HG03558 (cell line): ENCODE measurements around the gene GKN1.

Experiments used
- ATAC-seq: cut with Tn5 transposase; IDR thresholded peaks from one replicate; pipeline ENCODE4 v1.9.1; 2021; ENCODE audit warnings: moderate number of reproducible peaks; ENCODE audit not compliant: unreplicated experiment; ENCODE audit errors: extremely low read depth

The GKN1 gene, protein sequence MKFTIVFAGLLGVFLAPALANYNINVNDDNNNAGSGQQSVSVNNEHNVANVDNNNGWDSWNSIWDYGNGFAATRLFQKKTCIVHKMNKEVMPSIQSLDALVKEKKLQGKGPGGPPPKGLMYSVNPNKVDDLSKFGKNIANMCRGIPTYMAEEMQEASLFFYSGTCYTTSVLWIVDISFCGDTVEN

DNA sequence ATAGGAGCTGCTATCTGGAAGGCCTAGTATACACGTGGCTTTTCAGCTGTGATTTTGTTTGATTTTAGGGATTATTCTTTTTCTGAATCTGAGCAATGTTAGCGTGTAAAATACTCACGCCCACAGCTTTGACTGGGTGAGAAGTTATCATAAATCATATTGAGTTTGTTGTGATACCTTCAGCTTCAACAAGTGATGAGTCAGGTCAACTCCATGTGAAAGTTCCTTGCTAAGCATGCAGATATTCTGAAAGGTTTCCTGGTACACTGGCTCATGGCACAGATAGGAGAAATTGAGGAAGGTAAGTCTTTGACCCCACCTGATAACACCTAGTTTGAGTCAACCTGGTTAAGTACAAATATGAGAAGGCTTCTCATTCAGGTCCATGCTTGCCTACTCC is at the start of gene GKN1:
Gene GKN1, plus strand, starts transcription at position 386 of the 400 bp plus-strand sequence. CDS start 42 bp downstream, outside the sequence.
- ATAC-seq: no peak

GRCh38 chr2:68925295-68925896 is 49.0 kb upstream of the GKN1 start:
- ATAC-seq: no peak

DNA sequence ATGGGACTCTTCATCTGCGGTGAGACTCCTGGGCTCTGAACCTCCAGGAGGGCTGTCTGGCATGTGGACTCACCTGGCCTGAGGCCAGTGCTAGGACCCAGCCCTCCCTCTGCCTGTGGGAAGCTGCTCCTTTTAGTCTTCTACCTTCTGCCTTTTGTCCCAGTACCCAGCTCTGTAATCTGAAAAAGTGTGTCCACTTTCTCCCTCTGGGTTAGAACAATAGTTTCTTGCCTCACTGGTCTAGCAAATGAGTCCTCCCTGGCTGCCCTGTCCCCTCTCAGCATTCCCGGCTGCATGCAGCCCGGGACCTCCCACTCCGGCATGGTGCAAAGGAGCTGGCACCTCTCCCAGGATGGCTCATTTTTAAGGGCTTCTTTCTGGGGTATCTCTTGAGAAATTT is 47.6 kb upstream of the GKN1 start:
- no peak for ATAC-seq

DNA sequence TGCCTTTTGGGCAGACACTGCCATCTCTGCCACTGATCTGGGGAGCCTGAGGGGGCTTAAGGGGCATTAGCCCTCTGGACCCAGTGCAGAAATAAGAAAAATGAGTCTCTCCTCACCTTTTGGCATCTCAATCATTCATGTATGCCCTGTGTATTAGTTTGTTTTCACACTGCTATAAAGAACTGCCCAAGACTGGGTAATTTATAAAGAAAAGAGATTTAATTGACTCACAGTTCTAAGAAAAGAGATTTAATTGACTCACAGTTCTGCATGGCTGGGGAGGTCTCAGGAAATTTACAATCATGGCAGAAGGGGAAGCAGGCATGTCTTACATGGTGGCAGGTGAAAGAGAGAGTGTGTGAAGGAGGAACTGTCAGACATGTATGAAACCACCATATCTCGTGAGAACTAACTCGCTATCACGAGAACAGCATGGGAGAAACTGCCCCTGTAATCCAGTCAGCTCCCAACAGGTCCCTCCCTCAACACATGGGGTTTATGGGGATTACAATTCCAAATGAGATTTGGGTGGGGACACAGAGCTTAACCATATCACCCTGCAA is 43.2 kb upstream of the GKN1 start:
- no peak for ATAC-seq

GRCh38 chr2:68931799-68932198 is 42.6 kb upstream of the GKN1 start:
- ATAC-seq: no peak

- no peak for ATAC-seq
Observed at GRCh38 chr2:68932402-68932801, 42.0 kb upstream of the GKN1 start.

DNA sequence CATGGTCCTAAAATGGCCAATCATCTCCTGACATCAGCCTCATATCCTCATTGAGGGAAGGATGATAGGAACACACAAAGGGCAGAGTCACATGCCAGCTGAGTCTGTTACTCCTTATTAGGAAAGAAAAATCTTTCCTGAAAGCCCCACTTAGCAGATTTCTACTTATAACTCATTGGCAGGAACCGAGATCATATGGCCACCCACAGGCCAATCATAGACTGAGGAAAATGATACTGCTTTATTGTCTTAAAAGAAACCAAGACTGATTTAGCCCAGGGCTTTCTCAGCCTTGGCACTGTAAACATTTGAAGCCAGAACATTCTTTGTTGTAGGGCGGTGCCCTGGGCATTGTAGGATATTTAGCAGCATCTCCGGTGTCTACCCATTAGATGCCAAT is 40.4 kb upstream of the GKN1 start:
- ATAC-seq: no peak

DNA sequence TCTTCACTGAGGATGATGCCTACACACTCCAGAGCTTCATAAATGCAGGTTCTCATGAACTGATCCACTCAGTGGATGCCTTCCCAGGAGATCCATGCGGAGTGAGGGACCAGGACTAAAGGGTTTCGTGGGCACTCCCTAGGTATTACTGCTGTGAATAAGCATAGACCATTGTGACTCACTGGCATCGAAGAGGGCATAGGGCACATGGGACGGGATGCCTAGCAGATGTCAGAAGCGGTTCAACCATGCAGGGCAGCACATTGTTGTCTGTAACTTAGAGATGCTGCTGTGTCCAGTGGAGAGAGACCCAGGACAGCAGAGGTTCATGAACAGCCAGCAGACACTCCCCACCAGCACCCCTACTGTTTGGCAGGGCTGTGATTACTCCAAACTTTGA is 39.0 kb upstream of the GKN1 start:
- no peak for ATAC-seq

DNA sequence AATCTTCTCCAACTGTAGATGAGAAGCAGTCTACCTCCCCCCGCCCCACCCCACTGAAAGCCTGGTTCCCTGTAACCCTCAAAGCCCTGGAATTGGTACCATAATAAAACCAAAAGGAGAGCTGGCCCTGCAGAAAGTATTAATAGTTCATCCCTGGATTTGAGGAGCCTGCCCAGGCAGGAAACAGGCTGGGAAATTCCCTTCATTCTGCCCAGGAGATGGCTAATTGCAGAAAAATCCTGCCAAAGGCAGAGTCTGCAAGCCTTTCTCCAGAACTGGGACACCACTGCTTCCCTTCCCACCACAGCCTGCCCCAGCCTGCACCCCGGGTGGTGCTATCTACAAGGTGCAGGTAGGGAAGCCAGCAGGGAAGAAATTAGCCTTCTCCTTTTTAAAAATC is 38.0 kb upstream of the GKN1 start:
- ATAC-seq: no peak

DNA sequence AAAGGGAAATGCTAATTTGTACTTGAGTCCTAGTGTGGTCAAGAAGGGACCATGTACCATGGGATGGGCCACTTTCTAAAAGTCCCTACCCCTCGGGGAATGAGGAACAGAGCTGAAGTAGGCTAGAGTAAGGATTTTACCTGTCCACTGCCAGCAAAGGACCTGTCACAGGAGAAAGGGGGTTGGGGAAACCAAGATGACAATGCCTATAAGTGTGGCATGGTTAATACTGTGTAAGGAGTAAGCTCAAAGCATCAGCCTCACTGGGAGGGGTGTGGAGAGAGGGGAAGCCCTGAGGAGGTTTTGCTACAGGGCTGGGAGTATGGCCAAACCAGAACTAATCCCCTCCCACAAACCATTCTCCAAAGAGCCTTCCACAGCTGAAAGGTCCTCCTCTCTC is 37.5 kb upstream of the GKN1 start:
- ATAC-seq: no peak

DNA sequence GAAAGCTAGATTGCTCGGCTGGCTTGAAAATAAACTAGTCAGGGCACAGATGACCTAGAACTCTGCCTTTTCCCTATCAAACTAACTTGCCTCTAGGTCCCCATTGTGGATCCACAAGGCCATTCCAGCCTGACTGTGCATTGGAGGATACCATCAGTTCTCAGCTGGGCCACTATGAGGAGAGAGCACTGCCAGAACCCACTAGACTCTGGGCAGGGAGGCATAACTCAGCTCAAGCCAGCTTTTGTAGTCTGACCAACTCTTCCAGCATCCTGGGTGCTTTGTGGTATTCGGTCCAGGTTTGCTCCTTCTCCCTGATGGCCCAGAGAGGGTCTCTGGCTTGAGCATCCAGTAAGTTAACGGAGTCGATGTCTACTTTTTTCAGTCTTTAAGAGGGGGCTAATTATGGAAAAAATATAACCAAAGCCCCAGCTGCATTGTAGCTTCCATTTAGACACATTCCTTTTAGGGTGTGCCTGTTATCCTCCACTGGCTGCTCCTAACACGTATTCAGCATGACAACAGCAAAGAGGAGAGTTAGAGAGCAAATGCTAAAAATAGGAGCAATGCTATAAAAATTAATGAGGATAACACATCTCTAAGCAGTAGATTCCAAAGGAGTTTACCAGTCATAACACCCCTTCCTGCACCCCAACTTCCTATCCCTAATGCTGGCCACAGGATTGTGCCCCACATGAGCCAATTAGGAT is 36.9 kb upstream of the GKN1 start:
- no peak for ATAC-seq

DNA sequence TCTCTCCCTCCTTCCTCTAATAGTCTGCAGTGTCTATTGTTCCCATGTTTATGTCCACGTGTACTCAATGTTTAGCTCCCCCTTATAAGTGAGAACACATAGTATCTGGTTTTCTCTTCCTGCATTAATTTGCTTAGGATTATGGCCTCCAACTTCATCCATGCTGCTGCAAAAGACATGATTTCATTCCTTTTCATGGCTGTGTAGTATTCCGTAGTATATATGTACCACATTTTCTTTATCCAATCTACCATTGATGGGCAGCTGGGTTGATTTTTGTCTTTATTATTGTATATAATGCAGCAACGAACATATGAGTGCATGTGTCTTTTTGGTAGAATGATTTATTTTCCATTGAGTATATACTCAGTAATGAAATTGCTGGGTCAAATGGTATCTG is 35.5 kb upstream of the GKN1 start:
- no peak for ATAC-seq

GRCh38 chr2:68939962-68940361 is 34.5 kb upstream of the GKN1 start:
- ATAC-seq: no peak

DNA sequence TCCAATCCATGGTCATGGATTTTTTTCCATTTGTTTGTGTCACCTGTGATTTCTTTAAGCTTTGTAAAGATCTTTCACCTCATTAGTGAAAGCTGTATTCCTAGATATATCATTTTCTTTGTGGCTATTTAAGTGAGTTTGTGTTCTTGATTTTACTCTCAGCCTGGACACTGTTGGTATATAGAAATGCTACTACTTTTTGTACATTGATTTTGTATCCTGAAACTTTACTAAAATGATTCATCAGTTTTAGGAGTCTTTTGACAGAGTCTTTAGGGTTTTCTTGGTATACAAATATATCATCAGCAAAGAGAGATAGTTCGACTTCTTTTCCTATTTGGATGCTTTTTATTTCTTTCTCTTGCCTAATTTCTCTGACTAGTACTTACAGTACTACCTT is 34.1 kb upstream of the GKN1 start:
- ATAC-seq: no peak

DNA sequence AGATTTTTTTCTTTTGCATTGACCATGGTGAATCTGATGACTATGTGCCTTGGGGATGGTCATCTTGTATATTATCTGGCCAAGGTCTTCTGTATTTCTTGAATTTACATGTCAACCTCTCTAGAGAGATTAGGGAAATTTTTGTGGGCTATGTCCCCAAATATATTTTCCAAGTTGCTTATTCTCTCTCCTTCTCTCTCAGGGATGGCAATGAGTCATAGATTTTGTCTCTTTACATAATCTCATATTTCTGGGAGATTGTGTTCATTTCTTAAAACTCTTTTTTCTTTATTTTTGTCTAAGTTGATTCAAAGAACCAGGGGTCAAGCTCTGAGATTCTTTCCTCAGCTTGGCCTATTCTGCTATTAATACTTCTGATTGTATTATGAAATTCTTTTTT is 31.6 kb upstream of the GKN1 start:
- ATAC-seq: no peak

DNA sequence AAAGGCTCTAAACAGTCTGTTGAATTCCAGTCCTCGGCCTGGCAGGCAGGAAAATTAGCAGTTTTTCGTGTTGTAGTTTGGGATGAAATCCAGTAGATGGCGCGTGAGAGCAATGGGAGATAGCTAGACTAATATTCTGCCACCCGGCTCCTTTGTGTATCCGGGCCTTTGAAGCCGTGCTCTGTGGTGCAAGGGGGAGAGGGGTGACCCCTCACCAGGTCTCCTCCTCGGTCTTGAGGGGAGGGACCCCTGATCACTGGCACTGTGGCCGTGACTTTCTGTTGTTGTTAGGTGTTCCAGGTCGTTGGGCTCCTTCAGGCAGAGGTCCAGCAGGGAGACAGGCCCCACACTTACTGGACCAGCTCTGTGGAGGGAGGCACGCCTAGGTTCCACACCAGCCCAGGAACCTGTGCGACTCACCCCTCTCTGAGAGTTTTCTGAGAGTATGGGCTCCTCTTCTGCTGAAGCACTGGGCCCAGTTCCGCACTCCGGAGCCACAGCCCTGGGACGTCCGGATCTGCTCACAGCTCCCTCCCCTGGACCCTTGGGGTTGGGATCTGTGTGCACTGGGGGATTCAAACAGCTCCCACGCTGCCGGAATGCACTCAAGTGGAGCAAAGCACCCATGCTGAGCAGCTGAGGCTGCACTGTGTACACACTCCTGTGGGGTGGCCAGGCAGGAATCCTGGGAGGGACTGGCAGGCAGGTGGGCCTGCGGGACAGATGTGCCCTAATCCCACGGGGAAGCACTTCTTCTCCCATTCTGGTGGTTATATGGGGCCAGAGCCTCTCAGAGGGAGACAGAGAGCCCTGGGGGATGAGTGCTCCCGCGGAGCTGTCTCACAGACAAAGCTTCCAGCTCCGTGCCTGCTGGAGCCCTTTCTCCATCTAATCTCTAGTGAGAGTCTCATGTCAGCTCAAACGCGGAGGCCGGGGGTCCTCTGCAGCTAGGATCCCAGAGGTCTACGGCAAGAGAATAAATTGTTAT is 30.6 kb upstream of the GKN1 start:
- no peak for ATAC-seq

GRCh38 chr2:68946117-68946516 is 28.3 kb upstream of the GKN1 start:
- ATAC-seq: no peak

DNA sequence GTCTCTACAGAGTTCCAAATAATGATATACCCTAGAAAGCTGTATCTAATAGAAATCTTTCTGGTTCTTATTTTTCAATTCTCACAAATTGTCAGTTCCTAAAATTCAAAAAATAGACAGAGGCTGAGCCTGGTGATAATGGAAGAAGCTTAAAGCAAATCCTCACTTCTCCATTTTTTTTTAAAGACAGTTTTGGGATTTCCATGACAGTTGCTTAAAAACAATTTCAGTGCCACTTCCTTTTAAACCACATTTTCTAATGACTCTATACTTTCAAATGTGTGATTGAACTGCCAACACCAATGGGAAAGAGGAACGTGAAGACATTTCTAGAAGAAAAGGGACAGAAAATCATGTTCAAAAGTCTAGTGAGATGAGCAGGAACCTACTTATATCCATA is 25.7 kb upstream of the GKN1 start:
- no peak for ATAC-seq

DNA sequence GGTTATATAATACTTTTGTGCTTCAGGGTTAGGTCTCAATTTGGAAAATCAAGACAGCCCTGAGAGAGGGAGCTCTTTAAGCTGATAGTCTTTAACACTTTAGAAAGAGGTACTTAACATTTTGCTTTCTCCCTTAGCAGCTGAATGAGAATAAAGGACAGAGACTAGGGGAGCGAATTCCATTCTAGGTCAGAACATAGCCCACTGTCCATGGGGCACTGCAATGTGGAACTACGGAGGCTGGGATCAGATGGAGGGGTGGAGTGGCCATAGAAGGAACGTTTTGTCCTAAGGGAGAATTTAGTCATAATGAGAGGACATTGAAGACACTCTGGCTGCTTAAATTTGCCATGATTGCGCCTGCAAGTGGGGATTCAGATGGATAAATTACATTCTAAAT is 22.5 kb upstream of the GKN1 start:
- no peak for ATAC-seq

- ATAC-seq: no peak
Observed at GRCh38 chr2:68952887-68953521, 21.4 kb upstream of the GKN1 start, which contains the start of gene GKN2. Gene GKN2, minus strand, starts transcription at chr2:68952893. Its CDS starts 32 bp downstream, at chr2:68952861.
